Esophagus squamous epithelium (tissue), 4 donors: ENCODE data around the gene FAM151B.

Source experiments
- CTCF ChIP-seq, 6 experiments: fragments of 450-650 bp in 4 of 6; fragments of 200-600 bp in 2 of 6; sonication (generic) in 2 of 6; IDR thresholded peaks; one replicate each; pipeline ENCODE4 v1.5.1; 2016 to 2019; ENCODE audit warnings: antibody characterized with exemption in 6 of 6, mild to moderate bottlenecking in 4 of 6, moderate library complexity in 4 of 6
- POLR2A ChIP-seq, 4 donors: fragments of 450-650 bp; IDR thresholded peaks; one replicate each; pipeline ENCODE4 v1.6.1; 2017; ENCODE audit warnings: antibody characterized with exemption in 4 of 4, mild to moderate bottlenecking in 4 of 4, moderate library complexity in 3 of 4

- TF ChIP-seq CTCF (IDR thresholded peaks at IDR 0.05) (no peak), POLR2A (IDR thresholded peaks at IDR 0.05) (no peak)
These were observed 78.9 kb downstream of the FAM151B start for GRCh38 chr5:80566711-80567259.
